ENCODE results near the gene TTLL4.

TTLL4 gene

GRCh38 chr2:218691234-218691633 lies 19.4 kb upstream of the TTLL4 start:
- Mint-ChIP-seq H3K4me3 (no peak overlapping the region), H3K36me3 (ENCODE audit: low read depth) (peaks cover 62% of the 10 kb centered on the region), H3K27ac (no peak overlapping the region), H3K4me1 (no peaks in the 10 kb centered on the region), H3K9me3 (no peaks in the 10 kb centered on the region), H3K27me3 (ENCODE audit: low read depth) (no peaks in the 10 kb centered on the region)
- TF ChIP-seq CTCF (IDR thresholded peaks at IDR 0.05; ENCODE audit: unreplicated experiment in 3 of 3), result no peak

- TF ChIP-seq CTCF (IDR thresholded peaks at IDR 0.05; ENCODE audit: unreplicated experiment in 3 of 3), result no peak
- Mint-ChIP-seq H3K36me3 (ENCODE audit: low read depth) (peaks cover 55% of the 10 kb centered on the region), H3K27ac (no peak overlapping the region), H3K4me1 (no peaks in the 10 kb centered on the region), H3K27me3 (ENCODE audit: low read depth) (no peaks in the 10 kb centered on the region), H3K9me3 (no peaks in the 10 kb centered on the region), H3K4me3 (no peak overlapping the region)
Measured at GRCh38 chr2:218694405-218695145, 16.1 kb upstream of the TTLL4 start.

GRCh38 chr2:218698885-218699284 lies 11.8 kb upstream of the TTLL4 start:
- Mint-ChIP-seq H3K4me3 (no peak overlapping the region), H3K9me3 (no peaks in the 10 kb centered on the region), H3K27me3 (ENCODE audit: low read depth) (no peaks in the 10 kb centered on the region), H3K27ac (no peak overlapping the region), H3K36me3 (ENCODE audit: low read depth) (peaks cover 43% of the 10 kb centered on the region), H3K4me1 (no peaks in the 10 kb centered on the region)
- TF ChIP-seq CTCF (IDR thresholded peaks at IDR 0.05; ENCODE audit: unreplicated experiment in 3 of 3), result no peak

GRCh38 chr2:218701806-218702205 lies 8.8 kb upstream of the TTLL4 start:
- Mint-ChIP-seq H3K4me3 (no peak overlapping the region), H3K9me3 (no peaks in the 10 kb centered on the region), H3K27me3 (ENCODE audit: low read depth) (no peaks in the 10 kb centered on the region)

GRCh38 chr2:218703341-218703740 lies 7.3 kb upstream of the TTLL4 start:
- Mint-ChIP-seq H3K4me1 (no peaks in the 10 kb centered on the region), H3K4me3 (no peak overlapping the region), H3K27ac (no peak overlapping the region), H3K9me3 (no peaks in the 10 kb centered on the region), H3K27me3 (ENCODE audit: low read depth) (no peaks in the 10 kb centered on the region), H3K36me3 (ENCODE audit: low read depth) (peaks cover 30% of the 10 kb centered on the region)
- no peak for TF ChIP-seq CTCF (IDR thresholded peaks at IDR 0.05; ENCODE audit: unreplicated experiment in 3 of 3)

More at GRCh38 chr2:218701806-218702205, 8.8 kb upstream of the TTLL4 start:
- Mint-ChIP-seq H3K4me1 (no peaks in the 10 kb centered on the region), H3K27ac (no peak overlapping the region), H3K36me3 (ENCODE audit: low read depth) (peaks cover 30% of the 10 kb centered on the region)
- TF ChIP-seq CTCF (IDR thresholded peaks at IDR 0.05; ENCODE audit: unreplicated experiment in 3 of 3), result no peak

- H3K4me1 Mint-ChIP-seq, result peaks cover 5% of the 10 kb centered on the region
- TF ChIP-seq CTCF (IDR thresholded peaks at IDR 0.05; ENCODE audit: unreplicated experiment in 3 of 3), result no peak
- H3K27ac Mint-ChIP-seq, result no peak overlapping the region
- H3K9me3 Mint-ChIP-seq, result no peaks in the 10 kb centered on the region
- peaks cover 6% of the 10 kb centered on the region for H3K36me3 Mint-ChIP-seq (ENCODE audit: low read depth)
- H3K27me3 Mint-ChIP-seq (ENCODE audit: low read depth), result no peaks in the 10 kb centered on the region
- no peak overlapping the region for H3K4me3 Mint-ChIP-seq
Measured at GRCh38 chr2:218708086-218708485, 2.5 kb upstream of the TTLL4 start.

Measured in nephron (organoid).